HepG2 (cell line): Measurements from ENCODE around the gene KLF11. TPM values are rescaled to one million over a fixed set of nuclear protein-coding genes. Genes with fewer than 3 reads are reported as not detected.

Experiments
- BCL3 ChIP-seq: sonication (generic); formaldehyde crosslinking; IDR thresholded peaks from 2 replicates; pipeline ENCODE4 v1.5.1; 2020; ENCODE audit warnings: mild to moderate bottlenecking, missing genetic modification reagents, moderate library complexity
- IRF9 ChIP-seq: sonication (generic); formaldehyde crosslinking; IDR thresholded peaks from 2 replicates; pipeline ENCODE4 v1.8.0; 2022; ENCODE audit warnings: missing genetic modification reagents, mild to moderate bottlenecking, borderline replicate concordance
- ISX ChIP-seq: sonication (generic); formaldehyde crosslinking; conservative IDR thresholded peaks from 2 replicates; pipeline ENCODE4 v1.5.0; 2020; ENCODE audit warnings: missing genetic modification reagents
- PRDM15 ChIP-seq: sonication (generic); formaldehyde crosslinking; IDR thresholded peaks from 2 replicates; pipeline ENCODE4 v1.4.0; 2020; ENCODE audit warnings: missing genetic modification reagents
- TFE3 ChIP-seq: IDR thresholded peaks from 2 replicates; pipeline ENCODE4 v1.6.1; 2016
- ZBTB4 ChIP-seq: sonication (generic); formaldehyde crosslinking; IDR thresholded peaks from 2 replicates; pipeline ENCODE4 v1.4.0; 2020; ENCODE audit warnings: missing genetic modification reagents, mild to moderate bottlenecking, borderline replicate concordance
- ZNF331 ChIP-seq: sonication (generic); formaldehyde crosslinking; IDR thresholded peaks from 2 replicates; pipeline ENCODE4 v1.4.0; 2020; ENCODE audit warnings: missing genetic modification reagents
- ZNF850 ChIP-seq: sonication (generic); formaldehyde crosslinking; conservative IDR thresholded peaks from 2 replicates; pipeline ENCODE4 v1.9.0; 2021; ENCODE audit warnings: mild to moderate bottlenecking, missing genetic modification reagents
- ZUFSP ChIP-seq: sonication (generic); formaldehyde crosslinking; IDR thresholded peaks from 2 replicates; pipeline ENCODE4 v1.9.0; 2021; ENCODE audit warnings: missing genetic modification reagents, mild to moderate bottlenecking, borderline replicate concordance
- ZXDC ChIP-seq: sonication (generic); formaldehyde crosslinking; IDR thresholded peaks from 2 replicates; pipeline ENCODE4 v1.5.0; 2020; ENCODE audit warnings: mild to moderate bottlenecking, missing genetic modification reagents
- polyA plus RNA-seq, 8 experiments: library from polyadenylated mRNA; depleted of rRNA in 3 of 8; stranded (reverse) in 7 of 8; unstranded in 1 of 8; fragments of >200 nt; fragmentation: Illumina TruSeq in 4 of 8; extraction: Trizol in 4 of 8; gene quantifications; 2 replicates each; pipeline versions ENCODE4 v1.2.1 to v1.2.3, GENCODE V29; 2011 to 2016; ENCODE audit warnings: low read depth in 4 of 8, missing spikeins in 1 of 8, mixed read lengths in 1 of 8; ENCODE audit not compliant: insufficient read depth in 1 of 8
- total RNA-seq, 5 experiments: library from RNA; depleted of rRNA; stranded (reverse); fragments of >200 nt; fragmentation: Illumina TruSeq; extraction: Trizol; gene quantifications; 2 replicates each; pipeline ENCODE4 v1.2.3, GENCODE V29; 2016; ENCODE audit warnings: low read depth in 1 of 5

KLF11 gene
- total and polyA plus RNA-seq, 2 of the 13 experiments (the other 11 are each of a cell fraction or from before 2014, with no cell fraction given): 2.5 to 11.8 TPM

GRCh38 chr2:10042301-10043161 is 819 bp upstream of the KLF11 start (continued):
- no peak for TF ChIP-seq PRDM15
- TF ChIP-seq TFE3: no peak
- no peak for TF ChIP-seq ISX (CRISPR knock-in tag)
- peak; percentile 81; the same call in 1 of the 2 replicates for TF ChIP-seq ZBTB4 (CRISPR knock-in tag)
- TF ChIP-seq ZNF331 (CRISPR knock-in tag): no peak
- TF ChIP-seq BCL3 (CRISPR knock-in tag): no peak
- TF ChIP-seq ZUFSP (CRISPR knock-in tag): no peak
- TF ChIP-seq ZNF850 (CRISPR knock-in tag): no peak
- no peak for TF ChIP-seq IRF9
- no peak; the same call in 1 of the 2 replicates for TF ChIP-seq ZXDC (CRISPR knock-in tag)
